K562 (cell line): Measurements from ENCODE around the gene BBC3. TPM values are rescaled to one million over a fixed set of nuclear protein-coding genes. Genes with fewer than 3 reads are reported as not detected.
A peak's percentile ranks its signal among the peaks of the same experiment; 100 is the strongest.

Experiments
- ATAC-seq: fragments of 200-7000 bp; cut with Tn5 transposase; 3 replicates; pipeline ENCODE4 v1.9.1; 2020; ENCODE audit warnings: moderate library complexity
- BruUV-seq: library from RNA; stranded (reverse); fragments of 400-500 nt; replicated peaks from 2 replicates; lab custom pipeline; 2021; lab: Mats Ljungman, UMichigan
- CTCF ChIA-PET: fragments of 300-600 bp; formaldehyde crosslinking; extraction: SDS; loops from one replicate; lab custom pipeline; 2021; ENCODE audit warnings: low intra/inter-chr PET ratio; lab: Yijun Ruan, JAX
- POLR2A ChIA-PET: fragments of 300-600, 350-650 bp; sonication (Branson Sonifier 250); formaldehyde crosslinking; extraction: SDS; loops from one replicate; lab custom pipeline; 2021; ENCODE audit warnings: antibody characterized with exemption, inconsistent platforms; lab: Yijun Ruan, JAX
- DNase-seq, 4 experiments: peaks; one replicate each; pipeline versions ENCODE4 v3.0.0 to v3.0.0-alpha.2; 2011 to 2018; ENCODE audit warnings: low spot score in 3 of 4, mixed read lengths in 3 of 4; ENCODE audit errors: extremely low read depth in 1 of 4
- FAIRE-seq: peaks from 2 replicates; lab custom pipeline; 2011; peaks lifted over from hg19 to GRCh38; lab: Jason Lieb, UNC
- H2AFZ ChIP-seq: 2 replicates; pipeline ENCODE4 v1.6.0; 2011; ENCODE audit warnings: low read depth, low read length, control low read depth, inconsistent platforms
- H3K27ac ChIP-seq: fragments of 200-600 bp; 3 replicates; pipeline ENCODE4 v1.8.0; 2011; ENCODE audit warnings: low read depth, mild to moderate bottlenecking, control low read depth, inconsistent platforms, low read length, moderate library complexity, mixed read lengths; ENCODE audit errors: extremely low read depth
- H3K27me3 ChIP-seq, 2 experiments: fragments of 300-600 bp in 1 of 2; 2 replicates in 1 of 2; 3 replicates in 1 of 2; pipeline versions ENCODE4 v1.6.0 to v1.8.0; 2011; ENCODE audit warnings: inconsistent platforms in 2 of 2, low read length in 2 of 2, mild to moderate bottlenecking in 1 of 2, mixed read lengths in 1 of 2, moderate library complexity in 1 of 2; ENCODE audit not compliant: control insufficient read depth in 2 of 2, insufficient read depth in 2 of 2
- H3K36me3 ChIP-seq: fragments of 300-600 bp; 3 replicates; pipeline ENCODE4 v1.8.0; 2011; ENCODE audit warnings: mild to moderate bottlenecking, low read length, inconsistent platforms; ENCODE audit not compliant: control insufficient read depth, insufficient read depth
- H3K4me1 ChIP-seq, 2 experiments: fragments of 200-600 bp in 1 of 2; replicated peaks in 1 of 2; 2 replicates in 1 of 2; 3 replicates in 1 of 2; pipeline versions ENCODE4 v1.5.1 to v1.8.0; 2011; ENCODE audit warnings: inconsistent platforms in 2 of 2, low read length in 2 of 2, mild to moderate bottlenecking in 1 of 2, mixed read lengths in 1 of 2, moderate library complexity in 1 of 2; ENCODE audit not compliant: control insufficient read depth in 2 of 2, insufficient read depth in 2 of 2
- H3K4me2 ChIP-seq: 2 replicates; pipeline ENCODE4 v1.6.1; 2011; ENCODE audit warnings: low read length, control low read depth, inconsistent platforms, mixed read lengths; ENCODE audit not compliant: insufficient read depth
- H3K4me3 ChIP-seq: fragments of 200-600 bp; sonication (generic), shearing (Covaris generic); 2 replicates; pipeline ENCODE4 v1.5.1; 2016; ENCODE audit warnings: control low read depth, inconsistent platforms
- H3K79me2 ChIP-seq: fragments of 200-600 bp; 3 replicates; pipeline ENCODE4 v1.8.0; 2011; ENCODE audit warnings: low read length, inconsistent platforms; ENCODE audit not compliant: control insufficient read depth, insufficient read depth
- H3K9ac ChIP-seq, 2 experiments: 2 replicates each; pipeline versions ENCODE4 v1.6.0 to v1.6.1; 2011; ENCODE audit warnings: low read depth in 2 of 2, low read length in 2 of 2, control low read depth in 1 of 2, inconsistent platforms in 1 of 2, mild to moderate bottlenecking in 1 of 2, mixed read lengths in 1 of 2; ENCODE audit not compliant: insufficient read depth in 1 of 2
- H3K9me1 ChIP-seq: one replicate; pipeline ENCODE4 v1.6.0; 2011; ENCODE audit warnings: inconsistent platforms, mild to moderate bottlenecking, low read length, moderate library complexity; ENCODE audit not compliant: control insufficient read depth, insufficient read depth
- H3K9me3 ChIP-seq: replicated peaks from 2 replicates; pipeline ENCODE4 v1.5.1; 2011; ENCODE audit warnings: low read depth, low read length, inconsistent platforms; ENCODE audit not compliant: control insufficient read depth, insufficient read depth
- H4K20me1 ChIP-seq: replicated peaks from 2 replicates; pipeline ENCODE4 v1.6.1; 2011; ENCODE audit warnings: low read length, inconsistent platforms, mixed read lengths; ENCODE audit not compliant: control insufficient read depth, insufficient read depth
- ASH1L ChIP-seq: fragments of 450-650 bp; IDR thresholded peaks from 2 replicates; pipeline ENCODE4 v1.6.1; 2018; ENCODE audit warnings: borderline replicate concordance, mild to moderate bottlenecking, low read depth; ENCODE audit not compliant: partially characterized antibody
- HEY1 ChIP-seq: fragments of 250-450 bp; sonication (Bioruptor Pico); IDR thresholded peaks from 2 replicates; pipeline ENCODE4 v1.5.0; 2020; ENCODE audit warnings: mild to moderate bottlenecking, moderate library complexity, borderline replicate concordance
- NR4A1 ChIP-seq, 2 experiments: fragments of 250-450 bp in 1 of 2; fragments of 450-650 bp in 1 of 2; sonication (Bioruptor Pico) in 1 of 2; IDR thresholded peaks; 2 replicates each; pipeline versions ENCODE4 v1.4.0 to v1.6.1; 2016 to 2020; ENCODE audit warnings: mild to moderate bottlenecking in 2 of 2, missing compliant biosample characterization in 1 of 2, missing genetic modification characterization in 1 of 2, moderate library complexity in 1 of 2
- POLR2G ChIP-seq: fragments of 200-400 bp; formaldehyde crosslinking; IDR thresholded peaks from 2 replicates; pipeline ENCODE4 v1.6.1; 2017; ENCODE audit warnings: low read depth, mild to moderate bottlenecking, antibody characterized with exemption, low read length, moderate library complexity
- RNF219 ChIP-seq: fragments of 250-450 bp; sonication (Bioruptor Pico); IDR thresholded peaks from 2 replicates; pipeline ENCODE4 v1.5.0; 2022; ENCODE audit warnings: mild to moderate bottlenecking
- TEAD1 ChIP-seq, 2 experiments: fragments of 450-650 bp in 1 of 2; sonication (generic) in 1 of 2; formaldehyde crosslinking; IDR thresholded peaks; 2 replicates each; pipeline versions ENCODE4 v1.4.0 to v1.8.0; 2020 to 2022; ENCODE audit warnings: mild to moderate bottlenecking in 2 of 2, missing genetic modification reagents in 1 of 2
- ZNF274 ChIP-seq: IDR thresholded peaks from 2 replicates; pipeline ENCODE4 v1.6.1; 2011; ENCODE audit warnings: low read depth, mild to moderate bottlenecking, low read length, moderate library complexity, borderline replicate concordance
- WGBS: fragments of 100-300 bp; shearing (Covaris generic); methylation state at CpG from one replicate; pipeline ENCODE4 v1.1.6; 2016; ENCODE audit warnings: low coverage, mixed read lengths; ENCODE audit not compliant: insufficient coverage; ENCODE audit errors: missing lambda C conversion rate; 5-methylcytosine and 5-hydroxymethylcytosine counted together
- in situ Hi-C: fragments of 300-500 bp; cut with MboI; formaldehyde crosslinking; loops from 4 replicates; pipeline ENCODE4 v1.15.0; 2018; ENCODE audit warnings: inconsistent platforms, mixed read lengths
- intact Hi-C: fragments of 100-400 bp; cut with micrococcal nuclease; formaldehyde crosslinking; loops from 2 replicates; pipeline ENCODE4 v1.14.2; 2022
- polyA plus RNA-seq, 8 experiments: library from polyadenylated mRNA; depleted of rRNA in 4 of 8; stranded (reverse) in 5 of 8; unstranded in 3 of 8; fragments of >200 nt; fragmentation: Nextera tagmentation in 2 of 8; fragmentation: Illumina TruSeq in 1 of 8; extraction: Ambion mirVana in 2 of 8; extraction: Trizol in 1 of 8; gene quantifications; 2 replicates each; pipeline versions ENCODE4 v1.2.1 to v1.2.3, GENCODE V29; 2011 to 2014; ENCODE audit warnings: inconsistent platforms in 1 of 8, missing spikeins in 1 of 8
- total RNA-seq, 7 experiments: library from RNA; depleted of rRNA in 6 of 7; stranded (reverse); fragments of >200 nt in 6 of 7; fragmentation: Illumina TruSeq in 2 of 7; extraction: Trizol in 2 of 7; gene quantifications; 2 replicates each; pipeline versions ENCODE4 v1.2.1 to v1.2.3, GENCODE V29; 2011 to 2021; ENCODE audit warnings: low replicate concordance in 1 of 7
- TF ChIP-seq, protein P1 (sequence below): fragments of 250-450 bp; sonication (Bioruptor Pico); IDR thresholded peaks from 2 replicates; pipeline ENCODE4 v1.5.0; 2021; ENCODE audit warnings: mild to moderate bottlenecking, borderline replicate concordance

The BBC3 gene
- total and polyA plus RNA-seq, 9 of the 15 experiments (the other 6 are each of a cell fraction or from before 2014, with no cell fraction given), result 0.15 to 30.7 (median 4.8) TPM

DNA sequence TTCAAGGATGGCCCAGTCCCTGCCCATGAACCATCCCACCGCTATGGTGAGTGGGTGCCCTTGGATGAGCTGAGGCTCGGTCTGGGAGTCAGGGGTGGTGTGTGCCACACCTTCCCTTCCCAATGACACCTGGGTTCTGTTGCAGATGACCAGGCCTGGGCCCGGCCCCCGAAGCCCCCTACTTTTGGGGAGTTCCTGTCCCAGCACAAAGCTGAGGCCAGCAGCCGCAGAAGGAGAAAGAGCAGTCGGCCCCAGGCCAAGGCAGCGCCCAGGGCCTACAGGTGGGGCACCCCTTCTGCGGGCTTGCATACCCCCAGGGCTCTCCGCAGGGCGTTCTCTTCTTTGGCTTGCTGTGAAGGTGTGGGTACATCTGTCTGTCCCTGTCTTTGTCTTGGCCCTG is 39.4 kb upstream of the BBC3 start:
- POLR2A ChIA-PET, result interaction anchor here (1.1 to 2.1 kb wide), 3 partner anchors 9 to 303 kb away, joined by 3 to 18 read pairs (median 7); partner anchors contain the start of gene CCDC9
- CTCF ChIA-PET, result no interaction called here
- no peak for FAIRE-seq
- TF ChIP-seq ASH1L (no peak), HEY1 (CRISPR knock-in tag) (no peak), ZNF274 (no peak), TEAD1 (CRISPR knock-in tag; IDR thresholded peaks at IDR 0.05) (no peak), POLR2G (peak; percentile 37; the same call in 1 of the 2 replicates), RNF219 (CRISPR knock-in tag) (no peak), NR4A1 (CRISPR knock-in tag; IDR thresholded peaks at IDR 0.05) (no peak), NR4A1 (tag; IDR thresholded peaks at IDR 0.05) (no peak)
- TF ChIP-seq, protein P1, sequence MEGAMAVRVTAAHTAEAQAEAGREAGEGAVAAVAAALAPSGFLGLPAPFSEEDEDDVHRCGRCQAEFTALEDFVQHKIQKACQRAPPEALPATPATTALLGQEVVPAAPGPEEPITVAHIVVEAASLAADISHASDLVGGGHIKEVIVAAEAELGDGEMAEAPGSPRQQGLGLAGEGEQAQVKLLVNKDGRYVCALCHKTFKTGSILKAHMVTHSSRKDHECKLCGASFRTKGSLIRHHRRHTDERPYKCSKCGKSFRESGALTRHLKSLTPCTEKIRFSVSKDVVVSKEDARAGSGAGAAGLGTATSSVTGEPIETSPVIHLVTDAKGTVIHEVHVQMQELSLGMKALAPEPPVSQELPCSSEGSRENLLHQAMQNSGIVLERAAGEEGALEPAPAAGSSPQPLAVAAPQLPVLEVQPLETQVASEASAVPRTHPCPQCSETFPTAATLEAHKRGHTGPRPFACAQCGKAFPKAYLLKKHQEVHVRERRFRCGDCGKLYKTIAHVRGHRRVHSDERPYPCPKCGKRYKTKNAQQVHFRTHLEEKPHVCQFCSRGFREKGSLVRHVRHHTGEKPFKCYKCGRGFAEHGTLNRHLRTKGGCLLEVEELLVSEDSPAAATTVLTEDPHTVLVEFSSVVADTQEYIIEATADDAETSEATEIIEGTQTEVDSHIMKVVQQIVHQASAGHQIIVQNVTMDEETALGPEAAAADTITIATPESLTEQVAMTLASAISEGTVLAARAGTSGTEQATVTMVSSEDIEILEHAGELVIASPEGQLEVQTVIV (CRISPR knock-in tag), result no peak

More for the DNA sequence above, 39.4 kb upstream of the BBC3 start:
- no peaks in the 10 kb centered on the region for H3K9me1 ChIP-seq
- no TSS peak for BruUV-seq
- DNase-seq, result no peak
- peaks cover 42% of the 10 kb centered on the region; the same call in 2 of the 3 replicates for H3K36me3 ChIP-seq
- no peak overlapping the region for H3K27ac ChIP-seq
- intact Hi-C loops (no loop called here), in situ Hi-C loops (no loop called here)
- no peak overlapping the region for H3K4me3 ChIP-seq
- H2AFZ ChIP-seq, result no peak overlapping the region
- peaks cover 12 to 48% of the 10 kb centered on the region in 2 experiments; a peak in 4 of 5 replicates for H3K4me1 ChIP-seq
- H3K79me2 ChIP-seq, result peaks cover 6% of the 10 kb centered on the region
- H3K9me3 ChIP-seq, result no peaks in the 10 kb centered on the region
- H3K9ac ChIP-seq, result no peak overlapping the region
- H4K20me1 ChIP-seq, result no peaks in the 10 kb centered on the region
- H3K27me3 ChIP-seq, result no peaks in the 10 kb centered on the region
- ATAC-seq, result no peak
- no peak overlapping the region for H3K4me2 ChIP-seq
- 94% methylated on average over 5 of the region's 10 CpGs for WGBS
